GM19239 (cell line): ENCODE data around the gene PLCL1.
"Not testable (repeated sequence)": the region's sequence is repeated elsewhere in the genome, so short reads cannot be mapped to it uniquely, and the experiment has no call there.

Experiments
- DNase-seq: peaks from one replicate; pipeline ENCODE4 v3.0.0; 2011; ENCODE audit warnings: low spot score; ENCODE audit not compliant: insufficient read length
- FAIRE-seq: peaks from 2 replicates; lab custom pipeline; 2011; peaks lifted over from hg19 to GRCh38; lab: Jason Lieb, UNC

PLCL1 gene

GRCh38 chr2:198191651-198192050, 387.3 kb downstream of the PLCL1 start:
- DNase-seq: no peak
- no peak for FAIRE-seq

- DNase-seq, FAIRE-seq: not testable (repeated sequence)
Measured at GRCh38 chr2:198196556-198196955, 392.2 kb downstream of the PLCL1 start.
